ENCODE results near the gene CPT2.

Gene CPT2

GRCh38 chr1:53214376-53214940, 17.8 kb downstream of the CPT2 start:
- DNase-seq: peak in 2 of 58 donors; percentile 7 to 12

GRCh38 chr1:53218201-53218600, 21.6 kb downstream of the CPT2 start:
- DNase-seq: no peak

- no peak for DNase-seq
Measured at GRCh38 chr1:53219711-53220110, 23.1 kb downstream of the CPT2 start.

GRCh38 chr1:53220171-53220961, 23.7 kb downstream of the CPT2 start, which contains the start of gene CZIB:
TSS of gene CZIB (minus strand) at chr1:53220634. CDS start at chr1:53220575, 59 bp downstream.
- DNase-seq: peak; percentile 68 to 97 (median 88)

- no peak for DNase-seq
Measured at GRCh38 chr1:53220962-53221286, 24.3 kb downstream of the CPT2 start.

- no peak for DNase-seq
Measured at GRCh38 chr1:53237638-53238037, 41.0 kb downstream of the CPT2 start.

GRCh38 chr1:53238197-53239155, 41.9 kb downstream of the CPT2 start, which contains the start of gene MAGOH:
TSS of gene MAGOH (minus strand) at chr1:53238518. CDS start at chr1:53238448, 70 bp downstream.
- DNase-seq: peak; percentile 59 to 96 (median 90)

- DNase-seq: no peak
Measured at GRCh38 chr1:53241828-53242227, 45.2 kb downstream of the CPT2 start.

- no peak for DNase-seq
Measured at GRCh38 chr1:53242381-53242780, 45.8 kb downstream of the CPT2 start.

GRCh38 chr1:53244141-53244540, 47.5 kb downstream of the CPT2 start:
- no peak for DNase-seq

- no peak for DNase-seq
Measured at GRCh38 chr1:53246261-53247134, 49.9 kb downstream of the CPT2 start.

GRCh38 chr1:53249706-53250105, 53.1 kb downstream of the CPT2 start:
- DNase-seq: no peak

- DNase-seq: no peak
Measured at GRCh38 chr1:53250325-53250724, 53.7 kb downstream of the CPT2 start.

- DNase-seq: no peak
Measured at GRCh38 chr1:53254011-53254640, 57.5 kb downstream of the CPT2 start.

GRCh38 chr1:53255031-53255430, 58.4 kb downstream of the CPT2 start:
- DNase-seq: no peak

- no peak for DNase-seq
Measured at GRCh38 chr1:53256511-53257453, 60.2 kb downstream of the CPT2 start.

GRCh38 chr1:53257454-53258081, 60.9 kb downstream of the CPT2 start:
- DNase-seq: no peak

GRCh38 chr1:53258216-53258615, 61.6 kb downstream of the CPT2 start:
- DNase-seq: no peak

- DNase-seq: no peak
Measured at GRCh38 chr1:53259932-53260331, 63.3 kb downstream of the CPT2 start.
